ENCODE data around the gene NECAB3. TPM values are rescaled to one million over a fixed set of nuclear protein-coding genes. Genes with fewer than 3 reads are reported as not detected.

NECAB3 gene
- total RNA-seq (11.8 and 19.3 TPM in 2 replicates), polyA plus RNA-seq (6.2 and 8.5 TPM in 2 replicates), polyA minus RNA-seq (4.8 and 10.8 TPM in 2 replicates)
- total RNA-seq (2013): 3.8 TPM

GRCh38 chr20:33674294-33675135, at the start of gene NECAB3:
Gene NECAB3 (minus strand): TSS chr20:33674428. CDS start chr20:33674352, 76 bp downstream.
- H3K27ac Mint-ChIP-seq: peak within 1 kb of the TSS; percentile 57
- no peaks in the 10 kb centered on the region for H4K20me1 ChIP-seq (ENCODE audit: control insufficient read depth, insufficient read depth, low read length, poor library complexity, severe bottlenecking)
- 9% methylated on average over 71 of the region's 73 CpGs for WGBS (ENCODE audit: insufficient coverage)
- POLR2A ChIA-PET: interaction anchor here (0.6 to 1.0 kb wide), 2 partner anchors 11 to 190 kb away, joined by 3 to 4 read pairs; no protein-coding TSS in a partner anchor
- H3K9me3 Mint-ChIP-seq (ENCODE audit: insufficient read depth): no peaks in the 10 kb centered on the region
- TF ChIP-seq EZH2 (IDR thresholded peaks at IDR 0.05; ENCODE audit: borderline replicate concordance, insufficient read depth, low read depth, low read length, poor library complexity, severe bottlenecking): no peak
- TF ChIP-seq, protein P1, sequence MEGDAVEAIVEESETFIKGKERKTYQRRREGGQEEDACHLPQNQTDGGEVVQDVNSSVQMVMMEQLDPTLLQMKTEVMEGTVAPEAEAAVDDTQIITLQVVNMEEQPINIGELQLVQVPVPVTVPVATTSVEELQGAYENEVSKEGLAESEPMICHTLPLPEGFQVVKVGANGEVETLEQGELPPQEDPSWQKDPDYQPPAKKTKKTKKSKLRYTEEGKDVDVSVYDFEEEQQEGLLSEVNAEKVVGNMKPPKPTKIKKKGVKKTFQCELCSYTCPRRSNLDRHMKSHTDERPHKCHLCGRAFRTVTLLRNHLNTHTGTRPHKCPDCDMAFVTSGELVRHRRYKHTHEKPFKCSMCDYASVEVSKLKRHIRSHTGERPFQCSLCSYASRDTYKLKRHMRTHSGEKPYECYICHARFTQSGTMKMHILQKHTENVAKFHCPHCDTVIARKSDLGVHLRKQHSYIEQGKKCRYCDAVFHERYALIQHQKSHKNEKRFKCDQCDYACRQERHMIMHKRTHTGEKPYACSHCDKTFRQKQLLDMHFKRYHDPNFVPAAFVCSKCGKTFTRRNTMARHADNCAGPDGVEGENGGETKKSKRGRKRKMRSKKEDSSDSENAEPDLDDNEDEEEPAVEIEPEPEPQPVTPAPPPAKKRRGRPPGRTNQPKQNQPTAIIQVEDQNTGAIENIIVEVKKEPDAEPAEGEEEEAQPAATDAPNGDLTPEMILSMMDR (IDR thresholded peaks at IDR 0.05): no peak
- H3K27ac ChIP-seq (ENCODE audit: low read length in 2 of 2): no peak within 1 kb of the TSS
- peaks cover 3% of the 10 kb centered on the region for H3K79me2 ChIP-seq (ENCODE audit: control insufficient read depth, insufficient read depth, low read length)
- ATAC-seq (ENCODE audit: low read depth) (peak; percentile 94), DNase-seq (peak; percentile 71)
- H3K4me1 ChIP-seq (ENCODE audit: control insufficient read depth in 2 of 2, insufficient read depth in 2 of 2, low read length in 2 of 2): peaks cover 23 to 28% of the 10 kb centered on the region in 2 donors
- H3K27me3 ChIP-seq (replicated peaks in 1 of 4; ENCODE audit: control extremely low read depth in 1 of 4, control insufficient read depth in 3 of 4, insufficient read depth in 4 of 4, low read length in 3 of 4): no peaks in the 10 kb centered on the region
- no peaks in the 10 kb centered on the region for H3K9me3 ChIP-seq (ENCODE audit: control extremely low read depth in 1 of 3, control insufficient read depth in 2 of 3, insufficient read depth in 1 of 3, low read length in 2 of 3)
- H3K27me3 Mint-ChIP-seq: no peaks in the 10 kb centered on the region
- H3K4me3 Mint-ChIP-seq: peak within 1 kb of the TSS; percentile 84
- peak within 1 kb of the TSS; percentile 95 for H3K4me2 ChIP-seq (replicated peaks; ENCODE audit: low read depth, low read length, poor library complexity, severe bottlenecking)
- intact Hi-C loops (cut with micrococcal nuclease): loop anchor here (1.0 to 2.0 kb wide), 4 partner anchors 8 to 56 kb away; partner anchors contain the start of genes ACTL10, E2F1, PXMP4 and ZNF341
- CTCF ChIA-PET: interaction anchor here (0.9 kb wide), 1 partner anchor 8 kb away, joined by 3 read pairs; the partner anchor contains the start of gene ACTL10
- H3K4me3 ChIP-seq (ENCODE audit: control extremely low read depth in 1 of 5, extremely low read depth in 1 of 5, insufficient read depth in 1 of 5, low read depth in 2 of 5, low read length in 4 of 5): peak within 1 kb of the TSS; percentile 36 to 66 (median 51)
- H3K9ac ChIP-seq (ENCODE audit: low read length): peak within 1 kb of the TSS; percentile 65
- H3K4me1 Mint-ChIP-seq: peaks cover 30% of the 10 kb centered on the region
- no peaks in the 10 kb centered on the region for H3K36me3 ChIP-seq (replicated peaks in 1 of 2; ENCODE audit: control extremely low read depth in 1 of 2, control insufficient read depth in 1 of 2, extremely low read depth in 1 of 2, insufficient read depth in 2 of 2, low read length in 1 of 2)
- H2AFZ ChIP-seq (ENCODE audit: insufficient read depth, low read depth, low read length, poor library complexity, severe bottlenecking): peak within 1 kb of the TSS; percentile 84

Measured in B cell (primary cell).